H9 (cell line): ENCODE results near the gene GPR151. TPM values are rescaled to one million over a fixed set of nuclear protein-coding genes. Genes with fewer than 3 reads are reported as not detected.

Experiments used
- DNase-seq: peaks from one replicate; pipeline ENCODE4 v3.0.0-alpha.2; 2017
- H2AFZ ChIP-seq: one replicate; pipeline ENCODE4 v1.6.1; 2013; ENCODE audit warnings: mild to moderate bottlenecking, low read length, control low read depth, moderate library complexity
- H2AK5ac ChIP-seq: 2 replicates; pipeline ENCODE4 v1.6.1; 2013; ENCODE audit warnings: low read length, control low read depth, mixed read lengths; ENCODE audit not compliant: insufficient read length
- H2BK120ac ChIP-seq: one replicate; pipeline ENCODE4 v1.6.1; 2013; ENCODE audit warnings: low read depth, mild to moderate bottlenecking, low read length, control low read depth, inconsistent platforms; ENCODE audit not compliant: poor library complexity, severe bottlenecking
- H2BK12ac ChIP-seq: 2 replicates; pipeline ENCODE4 v1.6.1; 2013; ENCODE audit warnings: low read length, control low read depth, mixed read lengths, low read depth; ENCODE audit not compliant: insufficient read length
- H2BK15ac ChIP-seq: 2 replicates; pipeline ENCODE4 v1.6.1; 2013; ENCODE audit warnings: low read depth, low read length, control low read depth
- H2BK20ac ChIP-seq: one replicate; pipeline ENCODE4 v1.6.1; 2013; ENCODE audit warnings: low read depth, mild to moderate bottlenecking, low read length, control low read depth, inconsistent platforms; ENCODE audit not compliant: poor library complexity, severe bottlenecking
- H2BK5ac ChIP-seq: 2 replicates; pipeline ENCODE4 v1.6.1; 2013; ENCODE audit warnings: low read length, control low read depth, mixed read lengths; ENCODE audit not compliant: insufficient read length
- H3K14ac ChIP-seq: 2 replicates; pipeline ENCODE4 v1.6.1; 2013; ENCODE audit warnings: low read length, control low read depth; ENCODE audit not compliant: insufficient read depth
- H3K18ac ChIP-seq: 2 replicates; pipeline ENCODE4 v1.6.1; 2013; ENCODE audit warnings: low read depth, mild to moderate bottlenecking, mixed read lengths, low read length, control low read depth; ENCODE audit not compliant: insufficient read length
- H3K23ac ChIP-seq: 2 replicates; pipeline ENCODE4 v1.6.1; 2013; ENCODE audit warnings: low read length, control low read depth, mixed read lengths, low read depth; ENCODE audit not compliant: insufficient read length
- H3K23me2 ChIP-seq: 2 replicates; pipeline ENCODE4 v1.6.1; 2013; ENCODE audit warnings: low read depth, mild to moderate bottlenecking, mixed read lengths, low read length, control low read depth; ENCODE audit not compliant: insufficient read length, poor library complexity, severe bottlenecking
- H3K27ac ChIP-seq: 2 replicates; pipeline ENCODE4 v1.5.1; 2013; ENCODE audit warnings: low read length, control low read depth, mixed read lengths, low read depth; ENCODE audit not compliant: insufficient read length
- H3K27me3 ChIP-seq: 2 replicates; pipeline ENCODE4 v1.6.1; 2013; ENCODE audit warnings: low read length, control low read depth, inconsistent platforms; ENCODE audit not compliant: insufficient read depth
- H3K4ac ChIP-seq: 2 replicates; pipeline ENCODE4 v1.6.1; 2013; ENCODE audit warnings: low read depth, mild to moderate bottlenecking, control low read depth, inconsistent platforms, low read length, moderate library complexity
- H3K4me1 ChIP-seq: 2 replicates; pipeline ENCODE4 v1.6.1; 2013; ENCODE audit warnings: low read length, control low read depth, inconsistent platforms; ENCODE audit not compliant: insufficient read depth
- H3K4me2 ChIP-seq: 2 replicates; pipeline ENCODE4 v1.6.1; 2013; ENCODE audit warnings: low read length, control low read depth, mixed read lengths; ENCODE audit not compliant: insufficient read length, insufficient read depth
- H3K56ac ChIP-seq: 2 replicates; pipeline ENCODE4 v1.6.1; 2013; ENCODE audit warnings: low read depth, mild to moderate bottlenecking, mixed read lengths, low read length, control low read depth; ENCODE audit not compliant: insufficient read length
- H3K79me1 ChIP-seq: 2 replicates; pipeline ENCODE4 v1.6.1; 2013; ENCODE audit warnings: low read depth, mild to moderate bottlenecking, moderate library complexity, low read length, control low read depth, inconsistent platforms; ENCODE audit not compliant: insufficient read depth, poor library complexity, severe bottlenecking
- H3K79me2 ChIP-seq: 2 replicates; pipeline ENCODE4 v1.6.1; 2013; ENCODE audit warnings: low read length, control low read depth, inconsistent platforms; ENCODE audit not compliant: insufficient read depth
- H3K9ac ChIP-seq: 2 replicates; pipeline ENCODE4 v1.6.1; 2013; ENCODE audit warnings: low read length, control low read depth, mixed read lengths; ENCODE audit not compliant: insufficient read length; ENCODE audit errors: extremely low read depth
- H3K9me3 ChIP-seq: one replicate; pipeline ENCODE4 v1.6.1; 2013; ENCODE audit warnings: low read depth, low read length, inconsistent platforms; ENCODE audit not compliant: control insufficient read depth
- H3T11ph ChIP-seq: one replicate; pipeline ENCODE4 v1.6.1; 2013; ENCODE audit warnings: mild to moderate bottlenecking, low read length, control low read depth, inconsistent platforms
- H4K20me1 ChIP-seq: one replicate; pipeline ENCODE4 v1.6.1; 2013; ENCODE audit not compliant: control insufficient read depth, insufficient read length, insufficient read depth
- H4K5ac ChIP-seq: 2 replicates; pipeline ENCODE4 v1.6.1; 2013; ENCODE audit warnings: low read depth, mild to moderate bottlenecking, mixed read lengths, low read length, control low read depth; ENCODE audit not compliant: insufficient read length
- H4K8ac ChIP-seq: replicated peaks from 2 replicates; pipeline ENCODE4 v1.6.1; 2013; ENCODE audit warnings: low read length, control low read depth, mixed read lengths, low read depth; ENCODE audit not compliant: insufficient read length
- H4K91ac ChIP-seq: 2 replicates; pipeline ENCODE4 v1.6.1; 2013; ENCODE audit warnings: low read depth, mild to moderate bottlenecking, moderate library complexity, mixed read lengths, low read length, control low read depth; ENCODE audit not compliant: insufficient read length
- H3K27ac Mint-ChIP-seq, 3 experiments: 2 replicates in 2 of 3; 3 replicates in 1 of 3; pipeline ENCODE4 v1.8.0; 2020 to 2021; ENCODE audit warnings: mixed read lengths in 3 of 3, mild to moderate bottlenecking in 1 of 3, moderate library complexity in 1 of 3
- H3K27me3 Mint-ChIP-seq: 2 replicates; pipeline ENCODE4 v1.8.0; 2021; ENCODE audit warnings: low read depth, mild to moderate bottlenecking, moderate library complexity, mixed read lengths
- H3K36me3 Mint-ChIP-seq, 3 experiments: 2 replicates in 2 of 3; 3 replicates in 1 of 3; pipeline ENCODE4 v1.8.0; 2020 to 2021; ENCODE audit warnings: low read depth in 3 of 3, mixed read lengths in 3 of 3; ENCODE audit not compliant: insufficient read depth in 1 of 3
- H3K4me1 Mint-ChIP-seq, 2 experiments: 2 replicates each; pipeline ENCODE4 v1.8.0; 2020; ENCODE audit warnings: mixed read lengths in 2 of 2
- H3K4me3 Mint-ChIP-seq, 2 experiments: 2 replicates in 1 of 2; 3 replicates in 1 of 2; pipeline ENCODE4 v1.8.0; 2020 to 2021; ENCODE audit warnings: mild to moderate bottlenecking in 2 of 2, mixed read lengths in 2 of 2, moderate library complexity in 1 of 2
- H3K9me3 Mint-ChIP-seq, 2 experiments: 2 replicates in 1 of 2; 3 replicates in 1 of 2; pipeline ENCODE4 v1.8.0; 2020; ENCODE audit warnings: mild to moderate bottlenecking in 2 of 2, mixed read lengths in 2 of 2, moderate library complexity in 1 of 2
- WGBS: extraction: QIAGEN DNeasy Blood & Tissue Kit; methylation state at CpG from one replicate; pipeline ENCODE4 v1.1.7; 2013; ENCODE audit warnings: missing lambda C conversion rate, low lambda C conversion rate, mixed read lengths; ENCODE audit not compliant: insufficient read length; ENCODE audit errors: extremely low coverage; 5-methylcytosine and 5-hydroxymethylcytosine counted together
- total RNA-seq: library from RNA; stranded (reverse); gene quantifications from 2 replicates; pipeline ENCODE4 v1.2.1, GENCODE V29; 2021
- TF ChIP-seq, protein P1 (sequence below): fragments of 200-600 bp; sonication (generic); conservative IDR thresholded peaks from 3 replicates; pipeline ENCODE4 v1.8.0; 2021; ENCODE audit warnings: antibody characterized with exemption, mild to moderate bottlenecking

GPR151 gene
- total RNA-seq, 1 experiment from 2014 or later: not detected

DNA sequence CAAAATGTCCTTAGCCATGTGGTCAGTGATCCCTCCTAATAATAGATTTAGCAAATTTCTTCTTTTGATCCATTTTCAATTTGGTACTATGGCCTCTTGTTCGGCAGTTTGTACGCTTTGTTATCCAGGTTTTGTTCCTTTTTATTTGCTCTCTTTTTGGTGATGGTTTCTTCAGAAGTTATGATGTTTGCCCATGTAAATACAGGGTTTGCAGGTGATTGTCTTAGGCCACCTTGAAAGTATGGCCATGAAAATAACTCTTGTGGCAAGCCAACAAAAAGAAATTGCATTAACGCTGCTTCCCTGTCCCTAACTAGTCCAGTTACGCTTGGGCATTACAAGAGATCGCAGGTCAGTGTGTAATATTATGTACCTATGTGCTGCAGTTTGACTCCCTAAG, 8.6 kb downstream of the GPR151 start:
- Histone ChIP-seq H3K23ac (no peak overlapping the region), H4K8ac (no peak overlapping the region), H4K20me1 (no peaks in the 10 kb centered on the region), H2BK12ac (no peak overlapping the region), H2BK15ac (no peak overlapping the region), H3K14ac (no peak overlapping the region), H3K23me2 (no peaks in the 10 kb centered on the region), H3K4ac (no peak overlapping the region), H3K4me2 (no peak overlapping the region), H4K91ac (no peak overlapping the region), H3T11ph (no peak overlapping the region), H3K9ac (no peak overlapping the region), H2BK120ac (no peak overlapping the region), H3K9me3 (no peaks in the 10 kb centered on the region), H3K4me1 (no peaks in the 10 kb centered on the region), H3K79me1 (no peaks in the 10 kb centered on the region), H3K56ac (no peak overlapping the region), H3K27me3 (no peaks in the 10 kb centered on the region), H3K18ac (no peak overlapping the region), H2BK5ac (no peak overlapping the region), H2BK20ac (no peak overlapping the region), H3K27ac (no peak overlapping the region), H2AK5ac (no peak overlapping the region), H4K5ac (no peak overlapping the region), H2AFZ (no peak overlapping the region), H3K79me2 (no peaks in the 10 kb centered on the region)
- Mint-ChIP-seq H3K4me3 (no peak overlapping the region), H3K27ac (no peak overlapping the region), H3K36me3 (peaks cover 41 to 80% (median 73%) of the 10 kb centered on the region in 3 experiments; a peak in 6 of 7 replicates), H3K4me1 (no peaks in the 10 kb centered on the region), H3K9me3 (no peaks in the 10 kb centered on the region), H3K27me3 (no peaks in the 10 kb centered on the region)
- TF ChIP-seq, protein P1, sequence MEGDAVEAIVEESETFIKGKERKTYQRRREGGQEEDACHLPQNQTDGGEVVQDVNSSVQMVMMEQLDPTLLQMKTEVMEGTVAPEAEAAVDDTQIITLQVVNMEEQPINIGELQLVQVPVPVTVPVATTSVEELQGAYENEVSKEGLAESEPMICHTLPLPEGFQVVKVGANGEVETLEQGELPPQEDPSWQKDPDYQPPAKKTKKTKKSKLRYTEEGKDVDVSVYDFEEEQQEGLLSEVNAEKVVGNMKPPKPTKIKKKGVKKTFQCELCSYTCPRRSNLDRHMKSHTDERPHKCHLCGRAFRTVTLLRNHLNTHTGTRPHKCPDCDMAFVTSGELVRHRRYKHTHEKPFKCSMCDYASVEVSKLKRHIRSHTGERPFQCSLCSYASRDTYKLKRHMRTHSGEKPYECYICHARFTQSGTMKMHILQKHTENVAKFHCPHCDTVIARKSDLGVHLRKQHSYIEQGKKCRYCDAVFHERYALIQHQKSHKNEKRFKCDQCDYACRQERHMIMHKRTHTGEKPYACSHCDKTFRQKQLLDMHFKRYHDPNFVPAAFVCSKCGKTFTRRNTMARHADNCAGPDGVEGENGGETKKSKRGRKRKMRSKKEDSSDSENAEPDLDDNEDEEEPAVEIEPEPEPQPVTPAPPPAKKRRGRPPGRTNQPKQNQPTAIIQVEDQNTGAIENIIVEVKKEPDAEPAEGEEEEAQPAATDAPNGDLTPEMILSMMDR: no peak
- WGBS: no CpG with 5 or more reads among the region's 5 CpGs
- DNase-seq: no peak
